Measurements from ENCODE around the gene SLCO4A1.

The SLCO4A1 gene, protein sequence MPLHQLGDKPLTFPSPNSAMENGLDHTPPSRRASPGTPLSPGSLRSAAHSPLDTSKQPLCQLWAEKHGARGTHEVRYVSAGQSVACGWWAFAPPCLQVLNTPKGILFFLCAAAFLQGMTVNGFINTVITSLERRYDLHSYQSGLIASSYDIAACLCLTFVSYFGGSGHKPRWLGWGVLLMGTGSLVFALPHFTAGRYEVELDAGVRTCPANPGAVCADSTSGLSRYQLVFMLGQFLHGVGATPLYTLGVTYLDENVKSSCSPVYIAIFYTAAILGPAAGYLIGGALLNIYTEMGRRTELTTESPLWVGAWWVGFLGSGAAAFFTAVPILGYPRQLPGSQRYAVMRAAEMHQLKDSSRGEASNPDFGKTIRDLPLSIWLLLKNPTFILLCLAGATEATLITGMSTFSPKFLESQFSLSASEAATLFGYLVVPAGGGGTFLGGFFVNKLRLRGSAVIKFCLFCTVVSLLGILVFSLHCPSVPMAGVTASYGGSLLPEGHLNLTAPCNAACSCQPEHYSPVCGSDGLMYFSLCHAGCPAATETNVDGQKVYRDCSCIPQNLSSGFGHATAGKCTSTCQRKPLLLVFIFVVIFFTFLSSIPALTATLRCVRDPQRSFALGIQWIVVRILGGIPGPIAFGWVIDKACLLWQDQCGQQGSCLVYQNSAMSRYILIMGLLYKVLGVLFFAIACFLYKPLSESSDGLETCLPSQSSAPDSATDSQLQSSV

DNA sequence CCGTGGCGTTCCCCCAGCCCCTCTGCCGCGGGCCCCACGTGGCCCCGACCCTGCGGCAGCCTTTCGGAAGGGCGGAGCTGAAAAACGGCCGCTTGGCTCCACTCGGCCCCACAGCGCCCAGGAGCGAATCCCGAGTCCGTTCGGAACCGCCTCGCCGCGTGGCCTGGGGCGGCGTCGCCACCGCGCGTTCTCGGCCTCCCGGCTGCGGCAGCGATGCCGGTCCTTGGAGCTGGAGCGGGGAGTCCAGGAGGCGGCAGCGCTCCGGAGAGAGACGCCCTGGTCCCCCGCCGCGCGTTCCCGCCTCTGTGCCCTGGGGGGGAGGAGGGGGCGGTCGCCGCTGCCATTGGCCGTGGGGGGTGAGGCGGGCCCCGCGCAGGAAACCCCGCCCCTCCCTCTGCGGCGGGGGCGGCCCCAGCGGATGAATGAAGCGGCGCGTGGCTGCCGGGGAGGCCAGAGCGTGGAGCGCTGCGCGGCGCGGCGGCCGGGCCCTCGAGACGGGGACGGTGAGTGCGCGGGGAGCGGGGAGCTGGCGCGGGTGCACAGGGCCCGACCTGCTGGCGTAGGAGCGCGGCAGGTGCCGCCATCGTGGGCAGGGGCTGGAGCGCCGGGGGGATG lies at the start of gene SLCO4A1:
TSS of gene SLCO4A1 (plus strand) at position 453 of the 615 bp plus-strand sequence. CDS start 13,952 bp downstream, outside the sequence.
- DNase-seq (ENCODE audit: low read depth in 2 of 2) = peak; percentile 82 to 83

DNA sequence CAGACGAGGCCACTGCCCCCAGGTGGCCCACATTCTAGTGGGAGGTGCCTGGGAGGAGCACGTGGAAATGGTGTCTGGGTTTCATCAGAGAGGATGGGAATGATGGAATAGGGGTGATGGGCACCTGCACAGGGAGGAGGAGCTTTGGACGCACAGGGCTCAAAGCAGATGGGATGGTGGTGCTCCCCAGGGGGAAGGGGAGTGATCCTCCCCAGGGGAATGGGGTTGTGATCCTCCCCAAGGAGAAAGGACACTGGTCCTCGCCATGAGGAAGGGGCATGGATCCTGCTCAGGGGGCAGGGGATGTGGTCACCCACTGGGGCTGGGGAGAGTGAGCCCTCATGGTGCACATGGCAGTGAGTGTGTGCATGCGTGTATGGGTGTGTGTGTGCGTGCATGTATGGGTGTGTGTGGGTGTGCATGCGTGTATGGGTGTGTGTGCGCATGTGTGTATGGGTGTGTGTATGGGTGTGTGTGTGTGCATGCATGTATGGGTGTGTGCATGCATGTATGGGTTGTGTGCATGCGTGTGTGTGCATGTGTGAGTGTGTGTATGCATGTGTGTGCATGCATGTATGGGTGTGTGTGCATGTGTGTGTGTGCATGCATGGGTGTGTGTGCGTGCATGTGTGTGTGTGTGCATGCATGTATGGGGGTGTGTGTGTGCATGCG lies 49.7 kb upstream of the SLCO4A1 start:
- DNase-seq (ENCODE audit: low read depth in 2 of 2) = no peak

DNA sequence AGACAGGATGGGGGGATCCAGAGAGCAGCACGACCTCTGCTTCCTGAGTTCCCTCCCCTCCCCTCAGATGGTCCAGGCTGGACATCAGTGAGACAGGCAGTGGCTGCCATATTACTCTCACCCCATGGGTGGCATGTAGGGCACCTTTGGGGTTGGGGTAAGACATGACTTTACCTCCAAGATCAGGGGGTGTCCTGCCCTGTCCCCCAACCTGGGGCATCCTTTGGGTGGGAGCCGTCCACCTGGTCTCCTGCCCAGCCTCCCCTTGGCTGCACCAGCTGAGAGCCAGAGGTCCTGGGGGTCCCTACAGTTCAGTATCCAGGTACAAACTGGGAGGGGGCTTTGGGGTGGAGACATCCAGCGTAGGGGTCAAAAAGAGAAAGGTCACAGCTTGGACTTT lies 48.7 kb upstream of the SLCO4A1 start:
- DNase-seq (ENCODE audit: low read depth in 2 of 2) = no peak

DNA sequence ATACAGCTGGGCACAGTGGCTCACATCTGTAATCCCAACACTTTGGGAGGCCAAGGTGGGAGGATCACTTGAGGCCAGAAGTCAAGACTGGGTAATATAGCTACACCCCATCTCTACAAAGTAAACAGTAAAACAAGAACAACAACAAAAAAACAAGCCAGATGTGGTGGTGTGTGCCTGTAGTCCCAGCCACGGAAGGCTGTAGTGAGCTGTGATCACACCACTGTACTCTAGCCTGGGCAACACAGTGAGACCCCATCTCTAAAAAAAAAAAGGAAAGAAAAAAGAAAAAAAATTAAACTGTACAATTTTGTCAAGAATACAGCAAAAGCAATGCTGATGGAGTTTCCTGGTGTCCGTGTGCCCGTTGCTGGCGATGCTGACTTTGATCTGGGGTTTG lies 47.2 kb upstream of the SLCO4A1 start:
- no peak for DNase-seq (ENCODE audit: low read depth in 2 of 2)

DNA sequence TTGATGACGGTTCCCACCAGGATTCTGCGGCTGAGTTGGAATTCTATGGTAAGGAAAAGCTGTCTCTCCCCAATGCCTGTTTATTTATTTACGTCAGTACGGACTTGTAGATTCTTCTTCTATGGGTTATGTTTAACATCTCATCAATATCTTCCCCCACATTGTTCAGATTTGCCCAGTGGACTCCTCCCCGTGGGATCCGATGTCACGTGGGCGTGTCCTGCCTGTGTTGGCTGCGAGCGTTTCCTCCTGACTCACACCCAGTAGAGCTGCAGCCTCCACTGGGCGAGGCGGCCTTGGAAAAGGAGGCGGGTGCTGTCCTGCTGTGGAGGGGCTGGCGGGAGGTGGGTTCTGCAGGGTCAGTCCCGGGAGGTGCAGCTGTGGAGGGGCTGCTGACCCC lies 46.8 kb upstream of the SLCO4A1 start:
- no peak for DNase-seq (ENCODE audit: low read depth in 2 of 2)

DNA sequence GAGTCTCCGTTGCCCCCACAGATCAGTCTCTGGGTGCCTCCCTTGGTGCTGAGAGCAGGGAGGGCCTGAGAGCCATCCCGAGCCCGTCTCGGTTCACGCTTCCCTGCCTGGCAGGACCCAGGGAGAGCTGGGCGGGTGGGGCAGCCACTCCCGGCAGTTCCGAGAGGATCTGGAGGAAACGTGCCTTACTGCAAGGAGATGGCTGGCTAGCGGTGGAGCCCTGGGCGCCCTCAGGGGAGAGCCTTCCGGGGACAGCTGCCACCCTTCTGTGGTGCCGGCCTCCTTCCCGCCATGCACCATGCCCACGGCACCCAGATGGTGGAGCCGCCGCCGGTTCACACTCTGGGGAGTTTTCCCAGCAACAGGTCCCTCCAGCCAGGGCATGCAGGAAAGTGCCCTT lies 45.8 kb upstream of the SLCO4A1 start:
- no peak for DNase-seq (ENCODE audit: low read depth in 2 of 2)

DNA sequence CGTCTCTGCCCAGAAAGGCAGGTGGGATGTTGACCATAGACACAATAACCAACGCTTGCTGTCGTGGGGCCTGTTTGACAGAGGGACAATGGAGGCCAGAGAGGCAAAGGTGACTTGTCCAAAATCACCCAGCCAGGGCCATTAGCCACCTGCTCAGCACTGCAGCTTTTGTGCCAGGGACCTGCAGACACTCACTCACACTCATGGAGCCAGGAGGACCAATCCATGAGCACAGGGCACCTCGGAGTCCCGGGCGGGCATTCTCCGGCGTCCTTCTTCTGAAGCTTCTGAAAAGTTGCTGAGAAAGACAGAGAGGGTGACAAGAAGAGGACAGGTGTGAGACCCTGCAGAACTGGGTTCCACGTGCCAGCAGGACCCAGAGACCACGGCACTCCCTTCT lies 45.4 kb upstream of the SLCO4A1 start:
- no peak for DNase-seq (ENCODE audit: low read depth in 2 of 2)

DNA sequence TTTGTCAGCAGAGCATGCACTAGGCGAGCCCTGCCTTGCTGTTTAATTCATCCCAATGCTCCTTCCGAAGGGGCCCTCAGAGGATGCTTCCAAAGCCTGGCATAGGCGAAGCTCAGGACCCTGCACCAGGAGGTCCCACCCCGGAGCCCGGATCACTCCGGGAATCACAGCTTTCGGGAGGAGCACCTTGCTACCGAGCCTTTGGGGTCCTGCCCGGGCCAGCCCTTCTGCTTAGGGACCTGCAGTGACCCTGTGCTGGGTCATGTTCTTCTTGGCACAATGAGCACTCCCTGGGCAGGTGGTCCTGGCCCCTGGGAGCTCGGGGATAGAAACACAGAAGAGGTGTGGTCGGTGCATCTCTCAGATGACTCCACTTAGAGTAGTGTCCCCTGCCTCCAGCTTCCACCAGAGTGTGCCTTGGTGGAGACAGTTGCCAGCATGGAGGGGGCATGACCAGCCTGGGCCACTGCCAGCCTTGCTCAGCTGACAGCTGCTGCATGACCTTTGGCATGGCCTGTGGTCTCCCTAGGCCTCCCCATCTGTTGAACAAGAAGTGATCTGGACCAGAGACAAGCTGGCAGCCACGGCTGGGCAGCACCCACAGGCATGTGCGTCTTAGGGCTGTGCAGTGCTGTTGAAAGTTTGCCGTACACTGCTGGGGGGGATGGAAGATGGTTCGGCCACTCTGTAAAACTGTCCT lies 44.7 kb upstream of the SLCO4A1 start:
- no peak for DNase-seq (ENCODE audit: low read depth in 2 of 2)

DNA sequence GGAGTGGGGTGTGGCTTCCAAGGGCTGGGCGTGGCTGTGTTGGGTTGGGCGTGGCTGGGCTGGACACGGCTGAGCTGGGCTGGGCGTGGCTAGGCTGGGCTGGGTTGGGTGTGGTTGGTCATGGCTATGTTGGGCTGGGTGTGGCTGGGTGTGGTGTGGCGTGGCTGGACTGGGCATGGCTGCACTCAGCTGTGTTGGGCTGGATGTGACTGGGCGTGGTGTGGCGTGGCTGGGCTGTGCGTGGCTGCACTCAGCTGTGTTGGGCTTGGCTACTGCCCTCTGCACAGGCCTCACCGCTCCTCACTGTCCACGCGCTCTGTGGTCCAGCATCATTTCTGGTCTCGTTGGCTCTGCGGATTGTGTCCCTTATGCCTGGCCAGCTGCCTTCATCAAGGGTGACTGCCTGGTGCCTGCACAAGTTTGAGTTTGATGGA lies 43.5 kb upstream of the SLCO4A1 start:
- no peak for DNase-seq (ENCODE audit: low read depth in 2 of 2)

DNA sequence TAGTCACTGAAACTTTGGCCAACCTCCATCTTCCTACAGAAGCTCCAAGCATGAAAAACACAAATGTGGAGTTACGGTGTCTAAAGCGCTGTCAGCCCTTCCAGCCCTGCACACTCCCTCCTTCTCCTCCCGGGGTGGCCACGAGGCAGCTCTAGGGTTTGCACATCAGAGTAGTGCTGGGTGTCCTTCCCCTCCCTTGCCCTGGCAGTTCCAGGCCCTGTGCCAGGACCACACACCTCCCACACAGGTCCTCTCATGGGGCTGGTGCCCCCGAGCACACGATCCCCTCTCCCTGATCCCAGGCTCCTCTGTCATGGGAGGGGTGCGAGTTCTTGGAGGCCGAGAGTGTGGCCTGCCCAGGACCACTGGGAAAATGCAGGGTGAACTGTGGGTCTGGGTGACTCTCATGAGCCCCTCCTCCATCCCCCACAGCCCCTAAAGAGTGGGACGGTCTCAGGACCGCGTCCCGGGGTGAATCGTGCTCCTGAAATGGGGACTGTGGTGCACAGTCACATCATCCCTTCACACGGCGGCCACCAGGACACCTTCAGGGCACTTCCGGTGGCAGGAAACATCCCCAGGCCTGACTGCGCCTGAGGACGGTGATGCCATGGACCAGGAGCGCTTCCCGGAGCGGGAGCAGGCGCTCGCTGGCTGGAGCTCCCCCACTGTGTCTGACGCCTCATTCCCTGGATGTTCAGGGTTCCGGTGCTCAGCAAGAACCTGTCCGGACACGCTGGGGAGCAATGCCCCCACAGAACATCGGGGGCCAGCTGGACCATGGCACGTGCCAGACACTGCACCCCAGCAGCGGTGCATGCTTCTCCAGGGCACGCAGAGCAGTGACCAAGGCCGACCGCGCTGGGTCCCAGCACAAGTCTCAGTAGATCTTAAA lies 42.8 kb upstream of the SLCO4A1 start:
- no peak for DNase-seq (ENCODE audit: low read depth in 2 of 2)

DNA sequence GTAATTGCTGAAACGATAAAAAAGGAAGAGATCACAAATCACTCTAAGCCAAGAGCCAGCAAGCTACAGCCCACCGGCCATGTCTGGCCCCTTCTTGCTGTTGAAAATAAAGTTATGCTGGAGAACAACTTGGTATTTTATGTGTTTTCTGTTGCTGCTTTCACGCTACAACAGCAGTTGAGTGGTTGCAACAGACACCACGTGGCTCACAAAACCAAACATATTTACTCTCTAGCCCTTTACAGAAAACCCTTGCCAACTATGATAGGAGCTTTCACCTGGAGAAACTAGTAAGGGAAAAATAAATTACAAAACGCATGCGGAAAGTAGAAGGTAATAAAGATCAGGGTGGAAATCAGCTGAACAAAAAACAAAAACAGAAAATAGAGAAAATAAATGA lies 41.1 kb upstream of the SLCO4A1 start:
- DNase-seq (ENCODE audit: low read depth in 2 of 2) = no peak

DNA sequence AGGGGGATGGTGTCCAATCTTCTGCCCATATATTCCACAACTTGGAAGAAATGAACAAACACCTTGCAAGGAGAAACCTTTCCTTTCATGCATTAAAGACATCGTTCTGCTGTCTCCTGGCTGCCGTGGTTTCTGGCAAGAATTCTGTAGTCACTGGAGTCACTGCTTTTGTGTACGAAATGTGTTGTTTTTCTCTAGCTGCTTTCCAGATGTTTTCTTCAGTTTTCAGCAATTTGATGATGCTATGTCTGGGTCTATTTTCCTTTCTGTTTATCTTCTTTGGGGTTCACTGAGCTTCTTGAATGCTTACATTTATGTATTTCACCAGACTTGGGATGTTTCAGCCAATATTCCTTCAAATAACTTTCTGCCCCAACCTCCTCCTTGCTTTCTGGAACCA lies 40.6 kb upstream of the SLCO4A1 start:
- DNase-seq (ENCODE audit: low read depth in 2 of 2) = no peak

DNA sequence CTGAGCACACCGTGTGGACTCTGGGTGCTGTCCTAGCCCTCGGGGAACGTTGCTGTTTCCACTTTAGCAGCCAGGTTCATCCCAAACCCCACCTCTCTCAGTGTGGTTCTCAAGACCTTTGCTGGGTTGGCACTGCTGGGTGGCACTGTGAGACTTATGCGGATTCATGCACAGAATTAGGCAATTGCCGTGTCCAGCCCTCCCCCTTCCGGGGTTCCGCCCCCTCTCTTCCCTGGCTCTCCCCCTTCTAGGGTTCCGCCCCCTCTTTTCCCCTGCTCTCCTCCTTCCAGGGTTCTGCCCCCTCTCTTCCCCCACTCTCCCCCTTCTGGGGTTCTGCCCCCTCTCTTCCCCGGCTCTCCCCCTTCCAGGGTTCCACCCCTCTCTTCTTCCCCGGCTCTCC lies 39.8 kb upstream of the SLCO4A1 start:
- DNase-seq (ENCODE audit: low read depth in 2 of 2) = no peak

DNA sequence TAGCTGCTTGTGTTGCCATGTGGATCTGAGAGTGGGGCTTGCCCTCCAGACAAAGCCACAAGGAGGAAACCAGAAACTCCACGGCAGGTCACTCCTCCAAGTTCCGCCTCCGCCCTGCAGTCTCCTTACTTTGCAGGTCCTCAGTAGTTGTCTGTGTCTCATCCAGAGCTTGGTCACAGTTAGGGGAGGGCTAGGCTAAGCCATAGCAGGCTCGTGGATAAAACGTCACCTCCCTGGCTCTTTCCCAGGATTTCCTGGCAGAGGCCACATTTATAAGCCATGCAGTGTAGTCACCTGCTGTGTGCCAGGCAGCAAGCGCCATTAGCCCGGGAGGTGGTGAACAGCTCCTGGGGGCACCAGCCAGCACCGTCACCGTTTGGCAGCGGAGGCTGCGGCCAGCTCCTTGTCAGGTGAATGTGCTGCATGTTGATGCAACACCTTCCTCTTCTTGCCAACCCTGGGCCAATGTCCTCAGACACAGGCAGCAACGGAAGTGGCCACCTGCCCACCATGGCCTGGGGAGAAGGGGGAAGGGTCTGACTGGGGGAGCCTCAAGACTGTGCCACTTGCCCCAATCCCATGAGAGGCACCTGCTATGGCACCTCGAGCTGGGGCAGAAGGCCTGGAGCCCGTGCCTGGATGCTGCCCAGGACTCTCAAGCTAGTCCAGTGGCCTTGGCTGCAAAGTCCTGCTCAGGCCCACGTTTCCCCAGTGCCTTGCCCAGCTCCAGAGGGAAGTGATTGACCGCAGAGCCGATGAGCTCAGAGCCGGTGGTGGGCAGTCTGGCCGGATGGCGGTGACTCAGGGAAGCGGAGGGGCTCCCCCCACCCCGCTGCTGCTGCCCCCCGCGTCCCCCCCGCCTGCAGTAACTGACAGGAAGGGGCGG lies 39.0 kb upstream of the SLCO4A1 start:
- no peak for DNase-seq (ENCODE audit: low read depth in 2 of 2)

DNA sequence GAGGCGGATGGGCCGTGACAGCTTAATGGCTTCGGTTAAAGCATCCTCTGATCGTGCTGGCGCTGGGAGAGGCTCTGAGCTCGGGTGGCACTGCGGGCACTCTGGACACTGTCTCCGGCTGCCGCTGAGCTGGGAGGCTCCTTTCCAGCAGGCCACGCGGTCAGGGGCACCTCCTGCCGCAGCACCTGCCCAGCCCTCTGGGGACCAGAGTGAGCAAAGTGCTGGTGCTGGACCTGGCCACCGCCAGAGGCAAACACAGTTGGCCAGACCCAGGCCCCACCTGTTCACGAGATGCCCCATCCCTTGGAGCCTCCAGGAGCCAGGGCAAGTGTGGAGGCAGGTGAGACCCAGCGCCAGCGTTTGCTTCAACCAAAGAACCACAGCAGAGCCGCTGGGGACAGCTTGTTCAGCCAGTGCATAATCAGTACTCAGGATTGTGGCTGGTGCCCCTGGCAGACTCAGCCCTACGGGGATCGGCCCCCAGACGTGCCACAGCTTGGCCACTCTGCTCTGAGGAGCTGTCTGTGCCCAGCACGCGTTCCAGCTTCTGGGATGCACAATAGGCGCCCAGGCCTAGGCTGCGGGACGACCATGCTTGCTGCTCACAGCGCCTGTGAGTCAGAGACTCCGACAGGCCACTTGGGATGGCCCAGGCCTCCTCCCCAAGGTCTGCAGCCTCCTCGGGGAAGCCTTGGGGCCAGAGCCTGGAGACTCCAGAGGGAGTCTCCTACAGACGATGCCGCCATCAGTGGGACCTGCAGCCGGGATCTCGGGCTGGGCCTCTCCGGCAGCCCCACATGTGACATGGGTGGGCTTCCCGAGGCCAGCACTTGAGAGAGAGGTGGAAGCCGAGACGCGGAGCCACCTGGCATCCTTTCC lies 38.2 kb upstream of the SLCO4A1 start:
- no peak for DNase-seq (ENCODE audit: low read depth in 2 of 2)

DNA sequence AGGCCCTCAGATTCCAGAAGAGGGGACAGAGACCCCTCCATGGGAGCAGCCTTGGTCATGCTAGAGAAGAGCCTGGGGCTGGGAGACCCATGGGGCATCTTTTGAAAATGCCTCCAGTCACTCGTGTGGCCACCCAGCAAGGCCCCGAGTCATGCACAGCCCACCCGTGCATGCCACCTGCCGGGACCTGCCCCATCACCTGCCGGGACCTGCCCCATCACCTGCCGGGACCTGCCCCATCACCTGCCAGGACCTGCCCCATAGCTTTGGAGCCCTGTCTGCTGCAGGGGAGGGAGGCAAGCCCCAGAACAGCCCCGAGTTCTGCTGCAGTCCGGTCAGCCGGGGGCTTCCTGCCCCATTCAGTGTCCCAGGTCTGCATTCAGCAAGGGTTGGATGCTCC lies 37.5 kb upstream of the SLCO4A1 start:
- no peak for DNase-seq (ENCODE audit: low read depth in 2 of 2)

DNA sequence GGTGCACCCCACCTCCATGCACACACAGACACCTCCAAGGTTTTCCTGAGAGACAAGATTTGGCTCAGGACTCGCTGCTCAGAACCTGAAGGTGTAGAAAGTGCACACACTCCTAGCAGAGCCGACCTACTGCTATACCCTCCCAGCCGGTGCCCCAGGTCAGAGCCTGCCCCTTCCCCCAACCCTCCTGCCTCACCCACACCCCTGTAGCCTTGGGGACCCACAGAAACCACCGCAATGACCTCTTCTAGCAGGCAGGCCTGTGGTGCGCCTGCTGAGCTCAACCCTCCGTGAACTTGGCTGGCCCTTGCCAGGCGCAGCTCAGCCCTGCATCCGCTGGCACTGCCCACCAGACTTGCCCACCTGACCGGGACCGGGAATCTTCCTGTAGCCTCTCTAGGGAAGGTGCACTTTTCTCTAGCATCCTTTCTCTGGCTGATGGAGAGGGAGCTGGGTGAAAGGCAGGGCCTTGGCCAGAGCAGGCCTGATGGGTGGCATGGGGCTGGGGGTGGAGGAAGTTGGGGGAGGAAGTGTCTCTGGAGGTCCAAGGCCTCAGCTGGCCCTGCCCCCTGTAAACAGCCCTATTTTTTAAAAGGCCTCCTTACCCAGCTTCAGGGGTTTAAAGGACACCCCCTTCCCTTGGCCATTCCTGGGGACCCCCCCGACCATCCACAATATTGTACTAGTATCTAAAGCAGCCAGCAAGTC lies 36.9 kb upstream of the SLCO4A1 start:
- DNase-seq (ENCODE audit: low read depth in 2 of 2) = no peak

DNA sequence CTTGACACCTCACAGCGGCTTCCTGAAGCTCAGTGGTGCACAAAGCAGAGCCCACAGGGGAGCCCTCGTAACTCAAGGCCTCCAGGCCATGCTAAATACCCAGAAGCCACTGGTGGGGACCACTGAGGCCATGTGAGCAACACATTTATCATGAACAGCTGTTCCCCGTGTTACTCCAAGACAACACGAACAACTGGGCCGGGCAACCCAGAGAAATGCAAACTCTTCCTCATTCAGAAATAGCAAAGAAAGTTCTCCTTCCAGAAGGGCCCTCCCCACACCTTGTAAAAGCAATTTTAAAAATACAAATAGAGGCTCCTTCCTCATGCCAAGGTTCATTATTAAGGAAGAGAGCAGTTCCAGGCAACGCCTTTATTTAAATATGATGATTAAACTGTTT lies 36.3 kb upstream of the SLCO4A1 start:
- DNase-seq (ENCODE audit: low read depth in 2 of 2) = no peak
